HG02840 (cell line): Measurements from ENCODE around the gene GOLGA8R.
"Not testable (repeated sequence)": the region's sequence is repeated elsewhere in the genome, so short reads cannot be mapped to it uniquely, and the experiment has no call there.

ENCODE experiments used
- ATAC-seq: cut with Tn5 transposase; IDR thresholded peaks from one replicate; pipeline ENCODE4 v1.9.1; 2021; ENCODE audit warnings: mild to moderate bottlenecking, moderate library complexity, moderate number of reproducible peaks; ENCODE audit not compliant: unreplicated experiment, low FRiP score

Gene GOLGA8R

DNA sequence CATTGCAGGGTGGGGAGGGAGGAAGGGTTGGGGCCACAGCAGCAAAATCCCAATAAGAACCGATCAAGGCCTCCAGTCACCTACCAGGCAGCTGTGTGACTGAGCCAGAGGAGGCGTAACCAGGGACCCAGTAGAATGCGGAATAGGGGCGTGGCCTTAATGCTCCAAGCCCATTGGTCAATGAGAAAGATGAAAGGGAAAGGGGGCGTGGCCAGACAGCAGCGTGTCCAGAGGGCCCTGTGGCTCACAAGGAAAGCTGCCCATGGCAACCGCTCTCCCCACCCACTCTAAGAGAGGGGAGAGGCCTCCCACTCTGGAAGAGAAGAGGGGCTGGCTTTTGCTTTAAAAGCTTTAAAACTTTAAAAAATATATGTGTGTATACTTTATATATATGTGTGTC is at the start of gene GOLGA8R:
Gene GOLGA8R, minus strand, starts transcription at position 101 of the 400 bp plus-strand sequence. Its CDS starts 98 bp downstream, at position 3.
- not testable (repeated sequence) for ATAC-seq

- not testable (repeated sequence) for ATAC-seq
Measured at GRCh38 chr15:30463849-30464248, 49.8 kb upstream of the GOLGA8R start.

GRCh38 chr15:30462176-30462575 is 48.1 kb upstream of the GOLGA8R start:
- ATAC-seq: not testable (repeated sequence)

DNA sequence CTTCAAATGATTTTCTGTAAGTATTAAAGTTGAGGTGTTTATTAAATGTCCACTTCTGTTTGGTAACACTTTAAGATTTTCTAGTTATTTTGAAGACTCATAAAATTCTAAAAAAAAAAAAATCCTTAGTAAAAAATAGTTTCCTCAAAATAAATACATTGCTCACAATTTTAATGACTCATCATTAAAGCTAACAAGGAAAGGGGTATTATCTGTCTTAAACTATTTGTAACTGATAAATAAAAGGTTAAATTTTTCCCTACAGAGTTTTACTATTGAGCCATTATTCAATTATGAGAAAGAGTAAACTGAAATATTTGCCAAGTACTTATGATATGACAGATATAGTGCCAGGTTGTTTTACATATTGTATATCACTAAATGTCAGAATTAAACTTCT is 38.6 kb upstream of the GOLGA8R start:
- ATAC-seq: not testable (repeated sequence)

- ATAC-seq: not testable (repeated sequence)
Measured at GRCh38 chr15:30438348-30438747, 24.3 kb upstream of the GOLGA8R start.

DNA sequence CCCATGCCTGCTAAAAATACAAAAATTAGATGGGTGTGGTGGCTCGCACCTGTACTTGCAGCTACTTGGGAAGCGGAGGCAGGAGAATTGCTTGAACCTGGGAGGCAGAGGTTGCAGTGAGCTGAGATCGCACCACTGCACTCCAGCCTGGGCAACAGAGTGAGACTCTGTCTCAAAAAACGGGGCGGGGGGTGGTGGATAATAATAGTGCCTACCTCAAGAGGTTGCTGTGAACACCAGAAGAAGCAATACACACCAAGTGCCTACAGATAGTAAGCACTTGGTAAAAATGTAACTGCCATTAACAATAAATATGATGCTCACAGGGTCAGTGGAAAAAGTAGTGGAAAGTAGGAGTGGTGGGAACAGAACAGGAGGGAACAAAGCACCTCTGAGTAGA is 21.8 kb upstream of the GOLGA8R start:
- ATAC-seq: not testable (repeated sequence)

- ATAC-seq: not testable (repeated sequence)
Measured at GRCh38 chr15:30420723-30421122, 6.7 kb upstream of the GOLGA8R start.

DNA sequence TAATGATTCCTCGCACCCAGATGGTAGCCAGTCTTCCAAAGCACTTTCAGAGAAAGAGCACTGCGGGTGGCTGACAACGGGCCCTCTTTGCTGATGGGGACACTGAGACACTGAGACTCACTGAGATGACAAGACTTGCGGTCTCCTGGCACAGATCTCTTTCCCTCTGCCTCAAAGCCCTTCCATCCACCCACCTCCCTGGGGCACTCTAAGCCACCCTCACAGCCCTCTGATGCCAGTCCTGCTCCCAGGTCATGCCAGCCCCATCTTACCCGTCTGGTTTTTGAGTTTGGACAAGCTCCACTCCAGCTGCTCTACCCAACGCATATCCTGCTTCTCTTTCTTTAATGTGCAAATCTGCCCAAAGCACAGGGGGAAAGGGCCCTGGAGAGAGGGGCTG is 6.4 kb downstream of the GOLGA8R start:
- ATAC-seq: not testable (repeated sequence)

DNA sequence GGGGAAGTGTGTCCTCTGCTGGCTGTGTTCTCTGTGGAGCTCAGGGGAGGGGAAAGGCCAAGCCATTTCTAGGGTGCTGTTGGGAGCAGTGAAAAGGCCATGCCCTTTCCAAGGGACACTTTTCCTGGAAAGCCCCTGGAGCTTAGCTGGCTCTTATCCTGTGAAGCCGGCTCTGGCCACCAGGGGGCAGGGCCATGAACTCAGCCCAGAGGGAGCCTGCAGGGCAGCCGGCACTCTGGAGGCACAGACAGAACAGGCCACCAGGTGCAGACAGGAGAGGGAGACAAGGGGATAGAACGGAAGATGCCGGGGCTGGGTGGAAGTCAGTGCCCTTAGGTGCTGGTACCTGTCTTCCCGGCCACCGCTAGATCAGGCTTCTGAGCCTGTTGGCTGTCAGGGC is 15.1 kb downstream of the GOLGA8R start:
- ATAC-seq: not testable (repeated sequence)

- ATAC-seq: not testable (repeated sequence)
Measured at GRCh38 chr15:30393664-30393991, 20.4 kb downstream of the GOLGA8R start.

GRCh38 chr15:30392766-30393663 is 21.0 kb downstream of the GOLGA8R start, which contains the start of gene CHRFAM7A:
Gene CHRFAM7A, minus strand, starts transcription at chr15:30393540. Its CDS starts 10,189 bp downstream, at chr15:30383351.
- ATAC-seq: not testable (repeated sequence)

- not testable (repeated sequence) for ATAC-seq
Measured at GRCh38 chr15:30386318-30386887, 27.7 kb downstream of the GOLGA8R start.

DNA sequence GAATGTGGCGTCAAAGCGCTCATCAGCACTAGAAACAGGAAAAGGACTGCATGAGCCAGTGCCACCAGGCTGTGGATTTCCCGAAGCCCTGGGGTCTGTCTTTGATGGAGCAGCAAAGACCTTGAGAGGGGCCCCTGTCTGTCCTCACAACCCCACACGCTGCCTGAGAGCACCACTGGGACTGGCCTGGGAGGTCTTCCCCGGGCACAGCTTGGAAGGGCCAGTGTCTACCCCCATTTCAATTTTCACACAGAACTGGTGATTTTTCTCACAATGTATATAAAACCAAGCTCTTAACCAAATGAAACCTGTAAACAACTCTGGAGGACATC is 37.0 kb downstream of the GOLGA8R start:
- not testable (repeated sequence) for ATAC-seq

DNA sequence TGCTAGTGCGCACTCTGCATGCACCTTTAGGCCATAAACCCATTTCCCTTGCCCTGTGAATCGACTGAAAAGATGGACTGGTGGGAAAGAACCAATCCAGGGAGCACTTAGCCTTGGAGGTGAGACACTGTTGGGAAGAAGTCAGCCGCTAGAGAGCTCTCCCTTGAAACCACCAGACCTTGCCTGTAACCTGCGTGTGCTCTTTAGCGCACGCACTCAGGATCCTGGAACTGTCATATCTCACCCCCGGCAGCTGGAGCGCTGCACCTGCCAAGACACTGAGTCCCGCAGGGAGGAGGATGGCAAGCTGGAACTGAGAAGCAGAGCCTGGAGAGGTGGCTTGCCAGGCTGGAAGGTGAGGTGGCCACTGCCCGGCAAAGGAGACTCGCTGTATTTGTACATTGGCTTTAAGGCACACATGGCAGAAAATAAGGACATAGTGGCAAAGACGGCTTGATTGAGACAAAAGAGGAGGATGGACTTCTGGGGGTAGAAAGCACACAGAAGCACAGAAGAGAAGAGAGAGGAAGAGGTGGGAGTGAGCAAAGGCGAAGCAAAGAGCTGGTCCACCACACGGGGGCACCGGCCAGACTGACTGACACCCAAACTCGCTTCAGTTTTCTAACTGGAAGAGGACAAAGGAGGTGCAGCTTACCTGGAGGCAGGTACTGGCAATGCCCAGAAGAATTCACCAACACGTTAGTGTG is 37.5 kb downstream of the GOLGA8R start:
- not testable (repeated sequence) for ATAC-seq

DNA sequence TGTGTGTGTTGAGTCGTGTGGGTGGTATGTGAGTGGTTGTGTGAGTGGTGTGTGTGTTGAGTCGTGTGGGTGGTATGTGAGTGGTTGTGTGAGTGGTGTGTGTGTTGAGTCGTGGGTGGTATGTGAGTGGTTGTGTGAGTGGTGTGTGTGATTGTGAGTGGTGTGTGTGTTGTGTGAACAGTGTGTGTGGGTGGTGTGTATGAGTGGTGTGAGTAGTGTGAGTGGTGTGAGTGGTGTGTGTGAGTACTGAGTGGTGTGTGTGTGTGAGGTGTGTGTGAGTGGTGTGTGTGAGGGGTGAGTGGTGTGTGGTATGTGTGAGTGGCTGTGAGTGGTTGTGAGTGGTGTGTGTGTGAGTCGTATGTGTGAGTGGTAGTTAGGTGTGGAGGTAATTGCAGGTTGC is 38.2 kb downstream of the GOLGA8R start:
- ATAC-seq: not testable (repeated sequence)

DNA sequence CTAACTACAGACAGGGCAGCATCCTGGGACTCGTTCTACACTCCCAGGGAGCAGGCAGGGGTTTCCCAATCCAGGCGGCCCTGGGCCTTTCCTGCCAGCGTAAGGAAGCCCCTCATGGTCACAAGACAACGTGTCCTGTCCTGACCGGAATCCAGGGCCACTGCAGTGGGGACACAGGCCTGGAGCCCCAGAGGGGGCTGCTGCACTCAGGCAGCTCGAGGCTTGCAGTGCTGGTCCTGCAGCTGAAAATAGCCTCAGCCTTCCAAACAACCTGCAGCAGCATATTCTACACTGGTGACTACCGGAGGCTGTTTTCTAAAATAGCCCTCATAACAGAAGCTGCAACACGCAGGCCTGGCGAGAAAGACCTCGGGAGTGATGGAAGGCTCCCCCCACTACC is 39.2 kb downstream of the GOLGA8R start:
- not testable (repeated sequence) for ATAC-seq

DNA sequence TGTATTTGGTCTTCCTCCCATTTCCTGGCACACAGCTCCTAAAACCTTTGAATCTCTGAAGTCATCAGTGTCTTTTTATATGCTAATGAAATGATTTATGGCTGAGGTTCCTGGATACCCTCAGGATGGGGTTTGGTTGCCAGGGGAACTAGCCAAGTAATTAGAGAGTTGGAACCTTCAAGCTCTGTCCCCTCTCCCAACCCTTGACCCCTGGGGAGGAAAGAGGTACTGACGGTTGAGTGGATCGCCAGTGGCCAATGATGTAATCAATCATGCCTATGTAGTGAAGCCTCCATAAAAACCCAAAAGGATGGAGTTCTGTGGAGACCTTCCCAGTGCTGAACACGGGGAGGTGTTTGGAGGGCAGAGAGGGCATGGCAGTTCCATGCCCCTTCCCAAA is 45.8 kb downstream of the GOLGA8R start:
- ATAC-seq: not testable (repeated sequence)

DNA sequence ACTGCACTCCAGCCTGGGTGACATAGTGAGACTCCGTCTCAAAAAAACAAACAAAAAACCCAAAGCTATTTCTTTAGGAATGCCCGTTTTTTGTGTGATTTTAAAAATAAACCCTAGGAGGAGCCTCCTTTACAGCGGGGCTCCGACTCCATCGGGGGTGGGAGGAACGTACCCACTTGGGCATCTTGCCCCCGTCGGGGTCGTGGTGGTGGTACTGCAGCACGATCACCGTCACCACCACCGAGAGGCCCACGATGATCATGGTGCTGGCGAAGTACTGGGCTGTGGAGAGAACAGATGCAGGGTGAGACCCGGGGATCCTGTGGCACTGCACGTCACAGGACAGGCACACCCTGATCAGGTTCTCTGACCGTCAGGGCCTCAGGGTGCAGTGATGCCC is 46.8 kb downstream of the GOLGA8R start:
- ATAC-seq: not testable (repeated sequence)

GRCh38 chr15:30361404-30361803 is 52.7 kb downstream of the GOLGA8R start:
- ATAC-seq: not testable (repeated sequence)

- ATAC-seq: not testable (repeated sequence)
Measured at GRCh38 chr15:30360990-30361389, 53.1 kb downstream of the GOLGA8R start.

DNA sequence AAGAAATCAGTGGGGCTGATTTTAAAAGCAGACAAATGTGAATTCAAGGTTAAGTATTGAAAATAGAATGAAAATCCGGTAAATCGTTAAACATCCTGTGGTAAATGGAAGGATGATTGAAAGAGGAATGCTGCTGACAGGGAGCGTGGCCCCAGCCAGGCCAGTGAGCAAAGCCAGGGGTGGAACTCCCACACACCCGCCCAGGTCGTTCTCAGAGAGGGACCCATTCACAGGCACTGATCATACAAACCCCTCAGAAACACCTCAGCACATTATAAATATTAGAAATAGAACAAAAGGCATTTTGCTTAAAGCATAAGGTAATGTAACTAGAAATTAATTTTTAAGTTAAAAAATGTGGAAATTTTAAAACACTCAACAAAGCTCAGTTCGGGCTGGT is 59.0 kb downstream of the GOLGA8R start:
- not testable (repeated sequence) for ATAC-seq
